Measurements from ENCODE around the gene CATSPER3. TPM values are rescaled to one million over a fixed set of nuclear protein-coding genes. Genes with fewer than 3 reads are reported as not detected.

The CATSPER3 gene
- polyA plus RNA-seq, 2 of the 4 experiments (the other 2 are of a cell fraction) = 0.41 to 0.74 TPM

DNA sequence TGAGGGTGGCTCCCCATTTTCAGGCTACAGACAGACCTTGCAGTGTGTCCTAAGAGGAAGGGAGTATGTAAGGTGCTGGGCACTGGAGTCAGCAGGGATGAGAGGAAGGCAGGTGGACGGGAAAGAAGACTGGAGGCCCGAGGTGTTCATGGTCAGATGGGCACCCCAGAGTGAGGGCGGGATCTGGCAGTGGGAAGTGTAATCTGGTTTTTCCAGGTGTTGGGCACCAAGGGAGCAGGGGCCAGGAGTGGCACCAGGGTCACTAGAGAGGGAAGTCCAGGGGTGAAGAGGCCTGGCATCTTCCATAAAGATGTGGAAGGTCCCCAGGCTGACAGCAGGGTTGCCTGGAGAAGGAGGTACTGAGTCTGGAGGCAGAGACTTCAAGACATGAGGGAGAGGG lies 36.7 kb downstream of the CATSPER3 start:
- 65% methylated on average over 3 of the region's 3 CpGs for WGBS (ENCODE audit: missing lambda C conversion rate)

DNA sequence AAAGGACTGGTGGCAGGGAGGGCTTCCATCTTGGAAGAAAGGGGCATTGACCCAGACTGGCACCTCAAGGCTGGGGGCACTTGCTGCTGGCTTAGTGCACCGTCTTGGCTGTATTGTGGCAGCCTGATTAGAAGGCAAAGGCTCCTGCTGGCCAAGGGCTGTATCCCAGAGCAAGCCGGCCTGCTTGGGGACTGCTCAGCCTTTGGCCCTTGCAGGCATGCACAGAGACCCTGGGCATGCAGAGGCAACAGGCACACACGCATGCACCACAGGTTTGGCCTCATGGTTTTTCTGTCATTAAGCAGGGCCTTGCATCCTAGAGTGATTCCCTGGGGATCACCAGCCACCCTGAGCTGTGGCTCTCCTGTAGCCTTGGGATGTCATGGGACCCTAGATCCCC lies 37.4 kb downstream of the CATSPER3 start:
- TF ChIP-seq SREBF2 (IDR thresholded peaks at IDR 0.05) (no peak), NFE2L2 (conservative IDR thresholded peaks at IDR 0.05; ENCODE audit: low read length) (no peak), HOXA7 (CRISPR knock-in tag; IDR thresholded peaks at IDR 0.05) (no peak), EP300 (IDR thresholded peaks at IDR 0.05) (no peak), MAZ (IDR thresholded peaks at IDR 0.05; ENCODE audit: borderline replicate concordance, low read depth, low read length) (no peak), PHF8 (IDR thresholded peaks at IDR 0.05; ENCODE audit: borderline replicate concordance, low read depth) (no peak), ZFP36 (IDR thresholded peaks at IDR 0.05; ENCODE audit: borderline replicate concordance, partially characterized antibody) (no peak), JUN (IDR thresholded peaks at IDR 0.05) (no peak)
- TF ChIP-seq, protein P1, sequence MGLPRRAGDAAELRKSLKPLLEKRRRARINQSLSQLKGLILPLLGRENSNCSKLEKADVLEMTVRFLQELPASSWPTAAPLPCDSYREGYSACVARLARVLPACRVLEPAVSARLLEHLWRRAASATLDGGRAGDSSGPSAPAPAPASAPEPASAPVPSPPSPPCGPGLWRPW (IDR thresholded peaks at IDR 0.05) = no peak
- TF ChIP-seq, protein P2, sequence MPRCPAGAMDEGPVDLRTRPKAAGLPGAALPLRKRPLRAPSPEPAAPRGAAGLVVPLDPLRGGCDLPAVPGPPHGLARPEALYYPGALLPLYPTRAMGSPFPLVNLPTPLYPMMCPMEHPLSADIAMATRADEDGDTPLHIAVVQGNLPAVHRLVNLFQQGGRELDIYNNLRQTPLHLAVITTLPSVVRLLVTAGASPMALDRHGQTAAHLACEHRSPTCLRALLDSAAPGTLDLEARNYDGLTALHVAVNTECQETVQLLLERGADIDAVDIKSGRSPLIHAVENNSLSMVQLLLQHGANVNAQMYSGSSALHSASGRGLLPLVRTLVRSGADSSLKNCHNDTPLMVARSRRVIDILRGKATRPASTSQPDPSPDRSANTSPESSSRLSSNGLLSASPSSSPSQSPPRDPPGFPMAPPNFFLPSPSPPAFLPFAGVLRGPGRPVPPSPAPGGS (IDR thresholded peaks at IDR 0.05) = no peak
- TF ChIP-seq, protein P3, sequence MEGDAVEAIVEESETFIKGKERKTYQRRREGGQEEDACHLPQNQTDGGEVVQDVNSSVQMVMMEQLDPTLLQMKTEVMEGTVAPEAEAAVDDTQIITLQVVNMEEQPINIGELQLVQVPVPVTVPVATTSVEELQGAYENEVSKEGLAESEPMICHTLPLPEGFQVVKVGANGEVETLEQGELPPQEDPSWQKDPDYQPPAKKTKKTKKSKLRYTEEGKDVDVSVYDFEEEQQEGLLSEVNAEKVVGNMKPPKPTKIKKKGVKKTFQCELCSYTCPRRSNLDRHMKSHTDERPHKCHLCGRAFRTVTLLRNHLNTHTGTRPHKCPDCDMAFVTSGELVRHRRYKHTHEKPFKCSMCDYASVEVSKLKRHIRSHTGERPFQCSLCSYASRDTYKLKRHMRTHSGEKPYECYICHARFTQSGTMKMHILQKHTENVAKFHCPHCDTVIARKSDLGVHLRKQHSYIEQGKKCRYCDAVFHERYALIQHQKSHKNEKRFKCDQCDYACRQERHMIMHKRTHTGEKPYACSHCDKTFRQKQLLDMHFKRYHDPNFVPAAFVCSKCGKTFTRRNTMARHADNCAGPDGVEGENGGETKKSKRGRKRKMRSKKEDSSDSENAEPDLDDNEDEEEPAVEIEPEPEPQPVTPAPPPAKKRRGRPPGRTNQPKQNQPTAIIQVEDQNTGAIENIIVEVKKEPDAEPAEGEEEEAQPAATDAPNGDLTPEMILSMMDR (IDR thresholded peaks at IDR 0.05) = no peak
- no peak overlapping the region for H3K4me2 ChIP-seq
- H3K9me3 ChIP-seq = no peaks in the 10 kb centered on the region
- FAIRE-seq = no peak
- H3K4me3 ChIP-seq = no peak overlapping the region
- ChIA-PET POLR2A (no interaction called here), CTCF (interaction anchor here (1.0 kb wide), 1 partner anchor 187 kb away, joined by 3 read pairs; no protein-coding TSS in a partner anchor)
- 59% methylated on average over 3 of the region's 3 CpGs for WGBS (ENCODE audit: missing lambda C conversion rate)
- H3K27ac ChIP-seq = no peak overlapping the region
- DNase-seq (ENCODE audit: low read depth in 1 of 2, low spot score in 1 of 2) = no peak
- no peak for ATAC-seq
- H3K4me1 ChIP-seq = no peaks in the 10 kb centered on the region

More for the DNA sequence above, 36.7 kb downstream of the CATSPER3 start:
- no peaks in the 10 kb centered on the region for H3K4me1 ChIP-seq
- no peak for ATAC-seq
- TF ChIP-seq, protein P1 (IDR thresholded peaks at IDR 0.05) = no peak
- TF ChIP-seq MAFK (IDR thresholded peaks at IDR 0.05; ENCODE audit: partially characterized antibody) (no peak), EHF (CRISPR knock-in tag; IDR thresholded peaks at IDR 0.05) (no peak), EHMT2 (IDR thresholded peaks at IDR 0.05; ENCODE audit: low read depth) (no peak), JUNB (IDR thresholded peaks at IDR 0.05) (no peak), PHF8 (IDR thresholded peaks at IDR 0.05; ENCODE audit: borderline replicate concordance, low read depth) (no peak), RAD21 (conservative IDR thresholded peaks at IDR 0.05 in 1 of 2, IDR thresholded peaks at IDR 0.05 in 1 of 2) (no peak), SREBF2 (IDR thresholded peaks at IDR 0.05) (no peak), JUN (IDR thresholded peaks at IDR 0.05) (no peak)
- TF ChIP-seq, protein P4, sequence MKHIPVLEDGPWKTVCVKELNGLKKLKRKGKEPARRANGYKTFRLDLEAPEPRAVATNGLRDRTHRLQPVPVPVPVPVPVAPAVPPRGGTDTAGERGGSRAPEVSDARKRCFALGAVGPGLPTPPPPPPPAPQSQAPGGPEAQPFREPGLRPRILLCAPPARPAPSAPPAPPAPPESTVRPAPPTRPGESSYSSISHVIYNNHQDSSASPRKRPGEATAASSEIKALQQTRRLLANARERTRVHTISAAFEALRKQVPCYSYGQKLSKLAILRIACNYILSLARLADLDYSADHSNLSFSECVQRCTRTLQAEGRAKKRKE (CRISPR knock-in tag; IDR thresholded peaks at IDR 0.05; ENCODE audit: low read depth) = no peak
- H3K4me3 ChIP-seq = no peak overlapping the region
- POLR2A ChIA-PET = no interaction called here
- no peaks in the 10 kb centered on the region for H3K9me3 ChIP-seq
- H3K4me2 ChIP-seq = no peak overlapping the region
- no peak overlapping the region for H3K27ac ChIP-seq
- no peak for FAIRE-seq
- CTCF ChIA-PET = no interaction called here
- no peak for DNase-seq (ENCODE audit: low read depth in 1 of 2, low spot score in 1 of 2)

DNA sequence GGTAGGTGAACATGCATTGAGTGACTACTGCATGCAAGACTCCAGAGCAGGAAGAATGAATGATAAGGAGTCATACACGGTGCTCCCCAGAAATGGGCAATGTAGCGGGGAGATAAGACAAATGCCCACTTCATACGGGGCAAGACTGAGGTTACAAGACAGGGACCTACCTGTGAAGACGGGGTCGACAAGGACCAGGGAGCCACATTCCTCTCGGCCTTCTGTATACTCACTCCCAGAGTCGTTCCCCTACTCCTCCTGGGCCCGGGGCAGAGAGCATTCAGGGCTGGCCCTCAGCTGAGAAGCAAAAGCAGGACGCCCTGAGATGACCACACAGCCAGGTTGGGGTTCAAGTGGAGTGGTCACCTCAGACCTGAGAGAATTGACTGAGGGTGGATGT lies 39.6 kb downstream of the CATSPER3 start:
- no peak overlapping the region for H3K4me2 ChIP-seq
- no peak for FAIRE-seq
- 82% methylated on average over 9 of the region's 9 CpGs for WGBS (ENCODE audit: missing lambda C conversion rate)
- DNase-seq (ENCODE audit: low read depth in 1 of 2, low spot score in 1 of 2) = no peak
- no peak overlapping the region for H3K4me3 ChIP-seq
- H3K9me3 ChIP-seq = no peaks in the 10 kb centered on the region
- ChIA-PET POLR2A (no interaction called here), CTCF (interaction anchor here (1.1 to 1.2 kb wide), 2 partner anchors 11 to 18 kb away, joined by 3 to 4 read pairs; no protein-coding TSS in a partner anchor)
- no peak overlapping the region for H3K27ac ChIP-seq
- ATAC-seq = no peak
- TF ChIP-seq MYC (IDR thresholded peaks at IDR 0.05; ENCODE audit: borderline replicate concordance, low read length) = no peak
- TF ChIP-seq JUNB (IDR thresholded peaks at IDR 0.05) = no peak
- TF ChIP-seq, protein P4 (CRISPR knock-in tag; IDR thresholded peaks at IDR 0.05; ENCODE audit: low read depth) = no peak
- no peaks in the 10 kb centered on the region for H3K4me1 ChIP-seq
